Subcutaneous adipose tissue (tissue), 4 donors: ENCODE measurements around the gene DMRT1. TPM values are rescaled to one million over a fixed set of nuclear protein-coding genes. Genes with fewer than 3 reads are reported as not detected.

Experiments
- CTCF ChIP-seq: fragments of 450-650 bp; IDR thresholded peaks from one replicate; pipeline ENCODE4 v1.5.1; 2016; ENCODE audit warnings: low read depth, mild to moderate bottlenecking, control low read depth, antibody characterized with exemption, moderate library complexity
- total RNA-seq, 4 donors: library from RNA; depleted of rRNA; stranded (reverse); fragments of >200 nt; gene quantifications; one replicate each; pipeline ENCODE4 v1.1.0, GENCODE V29; 2016

Gene DMRT1
- total RNA-seq, 4 donors from 2014 or later: not detected

GRCh38 chr9:966870-967269, 125.4 kb downstream of the DMRT1 start:
- TF ChIP-seq CTCF: no peak

GRCh38 chr9:967436-967835, 125.9 kb downstream of the DMRT1 start:
- no peak for TF ChIP-seq CTCF

- TF ChIP-seq CTCF: no peak
Measured at GRCh38 chr9:967903-968641, 126.6 kb downstream of the DMRT1 start.

GRCh38 chr9:969310-970150, 128.0 kb downstream of the DMRT1 start:
- TF ChIP-seq CTCF: no peak

- TF ChIP-seq CTCF: no peak
Measured at GRCh38 chr9:970151-970996, 128.9 kb downstream of the DMRT1 start.

GRCh38 chr9:971901-972500, 130.5 kb downstream of the DMRT1 start:
- no peak for TF ChIP-seq CTCF
